GM21737 (cell line): ENCODE data around the gene GFRA1.
"Not testable (repeated sequence)": the region's sequence is repeated elsewhere in the genome, so short reads cannot be mapped to it uniquely, and the experiment has no call there.

Experiments
- ATAC-seq: cut with Tn5 transposase; IDR thresholded peaks from one replicate; pipeline ENCODE4 v1.9.1; 2021; ENCODE audit warnings: mild to moderate bottlenecking, moderate library complexity; ENCODE audit not compliant: unreplicated experiment

The GFRA1 gene

DNA sequence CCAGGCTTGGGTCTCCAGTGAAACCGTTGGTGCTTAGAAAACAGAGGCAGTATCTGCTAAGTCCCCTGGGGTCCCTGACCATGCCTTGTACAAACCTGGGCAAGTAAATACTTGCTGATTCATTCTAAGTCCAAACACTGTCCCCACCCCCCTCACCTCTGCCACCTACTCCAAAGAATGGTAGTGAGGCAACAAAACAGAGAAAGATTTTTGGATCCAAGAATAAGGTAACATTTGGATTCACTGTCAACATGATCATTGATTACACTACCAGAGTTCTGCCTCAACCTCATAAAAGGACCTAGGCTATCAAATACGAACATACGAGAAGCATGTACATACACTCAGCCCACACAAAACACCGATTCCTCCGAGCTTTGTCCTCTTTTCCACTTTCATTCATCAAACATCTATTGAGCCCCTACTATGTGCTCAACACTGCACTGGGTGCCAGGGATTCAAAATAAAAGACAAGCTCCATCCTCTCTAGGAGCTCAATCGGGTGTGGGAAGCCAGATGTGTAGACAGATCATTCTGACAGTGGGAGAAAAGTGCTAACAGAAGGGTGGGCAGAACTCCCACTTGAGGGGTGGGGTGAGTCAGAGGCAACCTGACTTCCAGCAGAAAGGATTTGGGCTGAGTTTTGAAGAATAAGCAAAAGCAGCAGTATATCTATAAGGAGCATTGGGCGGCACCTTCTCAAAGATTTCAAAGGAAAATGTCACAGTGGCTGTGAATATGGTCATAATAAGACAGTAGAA, 71.2 kb downstream of the GFRA1 start:
- ATAC-seq: no peak

DNA sequence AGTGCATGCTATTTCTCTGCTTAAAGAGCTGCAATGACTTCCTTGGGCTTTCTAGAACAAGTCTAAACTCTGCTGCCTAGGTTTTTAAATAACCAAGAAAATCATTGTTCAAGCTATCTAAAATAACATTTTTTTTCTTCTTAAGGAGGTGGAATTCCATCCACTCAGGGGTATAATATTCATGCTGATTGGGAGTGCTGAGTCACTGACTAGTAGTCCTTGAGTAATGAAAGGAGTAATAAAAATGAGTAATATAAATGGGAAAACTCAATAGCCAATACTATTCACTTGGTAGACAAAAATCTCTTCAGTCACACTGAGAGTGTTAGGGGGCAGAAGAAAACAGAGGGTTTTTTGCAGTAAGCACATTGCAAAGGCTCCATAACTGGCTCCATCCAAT, 72.0 kb downstream of the GFRA1 start:
- ATAC-seq: no peak

DNA sequence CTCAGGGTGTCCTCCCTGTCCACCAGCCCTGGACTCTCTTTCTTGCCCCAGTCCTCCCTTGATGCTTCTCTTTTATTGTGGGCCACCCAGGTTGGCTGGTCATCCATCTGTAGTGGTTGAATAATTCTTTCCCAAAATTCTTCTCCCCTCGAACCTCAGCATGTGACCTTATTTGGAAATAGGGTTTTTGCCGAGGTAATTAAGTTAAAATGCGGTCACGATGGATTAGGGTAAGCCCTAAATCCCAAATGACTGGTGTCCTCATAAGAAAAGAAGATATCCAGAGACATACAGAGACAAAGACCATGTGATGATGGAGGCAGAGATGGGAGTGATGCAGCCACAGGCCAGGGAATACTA, 74.3 kb downstream of the GFRA1 start:
- ATAC-seq: no peak

DNA sequence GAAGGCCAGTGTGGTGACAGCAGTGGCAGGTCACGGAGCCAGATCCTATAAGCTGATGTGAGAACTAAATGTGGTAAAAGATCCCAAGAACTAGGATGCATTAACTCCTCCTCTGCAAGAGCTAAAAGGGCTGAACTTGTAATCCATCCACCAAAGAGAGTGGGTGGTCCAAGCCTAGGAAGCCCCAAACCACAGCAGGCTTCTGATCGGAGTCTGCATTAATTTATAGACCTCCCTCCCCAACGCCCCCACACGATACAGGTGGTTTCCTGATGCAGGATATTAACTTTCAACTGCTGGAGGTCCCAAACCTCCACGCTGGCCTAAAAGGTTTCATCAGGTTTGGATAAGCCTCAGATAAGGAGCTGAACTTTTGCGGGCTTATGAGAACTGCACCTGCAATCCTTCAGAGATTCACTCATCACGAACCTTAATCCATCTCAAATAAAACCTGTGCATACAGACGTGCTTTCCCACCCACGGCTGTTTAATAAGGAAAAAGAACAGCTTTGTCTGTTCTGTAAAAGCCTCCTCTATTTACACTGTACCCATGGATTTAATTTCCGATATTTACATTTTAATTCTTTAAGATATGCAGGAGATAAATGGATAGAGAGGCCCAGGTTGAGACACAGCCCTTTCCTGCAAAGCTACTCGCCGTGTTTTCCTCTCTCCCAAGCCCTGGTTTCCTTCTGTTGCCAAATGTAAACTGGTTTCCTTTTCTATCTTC, 74.9 kb downstream of the GFRA1 start:
- no peak for ATAC-seq

DNA sequence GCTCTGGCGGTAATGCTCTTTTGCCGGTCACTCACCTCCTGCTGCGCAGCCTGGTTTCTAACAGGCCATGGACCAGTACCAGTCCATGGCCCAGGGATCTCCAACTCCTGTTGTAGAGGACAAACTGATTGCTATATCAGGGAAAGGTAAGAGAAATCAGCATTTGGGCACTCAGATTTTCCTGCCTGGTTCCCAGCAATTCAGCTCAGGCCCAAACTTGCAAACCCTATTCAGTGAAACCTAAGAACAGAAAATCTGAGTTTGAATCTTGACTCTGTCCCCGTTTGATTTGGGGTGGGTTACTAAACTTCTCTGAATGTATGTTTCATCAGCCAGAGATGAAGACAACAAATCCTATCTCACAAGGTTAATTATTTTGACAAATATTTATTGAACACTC, 77.4 kb downstream of the GFRA1 start:
- no peak for ATAC-seq

DNA sequence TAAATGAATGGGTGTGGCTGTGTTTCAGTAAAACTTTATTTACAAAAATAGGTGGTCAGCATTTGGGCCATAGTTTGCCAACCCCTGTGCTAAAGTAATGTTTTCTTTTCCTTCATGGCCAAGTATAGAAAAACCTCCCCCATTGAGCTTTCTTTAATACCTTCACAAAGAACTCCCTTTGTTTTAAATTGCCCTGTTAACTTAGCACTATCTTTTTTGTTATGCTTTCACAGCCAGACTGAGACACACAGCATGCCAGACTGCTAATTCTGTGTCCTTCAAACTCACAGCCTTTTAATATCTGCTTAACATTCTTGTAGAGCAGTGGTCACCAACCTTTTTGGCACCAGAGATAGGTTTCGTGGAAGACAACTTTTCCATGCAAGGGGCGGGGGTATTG, 78.0 kb downstream of the GFRA1 start:
- ATAC-seq: no peak

DNA sequence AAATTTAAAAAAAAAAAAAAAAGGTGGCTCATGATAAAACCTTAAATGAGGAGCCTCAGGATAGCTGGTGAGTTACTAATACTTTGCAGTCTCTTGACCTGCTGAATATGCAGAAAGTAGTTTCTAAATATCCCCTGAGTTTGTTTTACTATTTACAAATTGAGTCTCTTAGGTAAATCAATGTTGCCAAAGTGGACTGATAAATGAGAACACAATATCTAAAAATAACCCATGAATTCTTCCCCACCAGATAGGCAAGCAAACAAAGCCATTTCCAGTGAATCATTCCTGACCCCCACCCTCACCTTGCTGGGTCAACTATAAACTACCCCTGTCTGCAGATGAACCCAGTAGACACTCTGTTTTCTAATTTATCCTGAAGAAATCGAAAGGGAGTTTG, 78.9 kb downstream of the GFRA1 start:
- ATAC-seq: no peak

DNA sequence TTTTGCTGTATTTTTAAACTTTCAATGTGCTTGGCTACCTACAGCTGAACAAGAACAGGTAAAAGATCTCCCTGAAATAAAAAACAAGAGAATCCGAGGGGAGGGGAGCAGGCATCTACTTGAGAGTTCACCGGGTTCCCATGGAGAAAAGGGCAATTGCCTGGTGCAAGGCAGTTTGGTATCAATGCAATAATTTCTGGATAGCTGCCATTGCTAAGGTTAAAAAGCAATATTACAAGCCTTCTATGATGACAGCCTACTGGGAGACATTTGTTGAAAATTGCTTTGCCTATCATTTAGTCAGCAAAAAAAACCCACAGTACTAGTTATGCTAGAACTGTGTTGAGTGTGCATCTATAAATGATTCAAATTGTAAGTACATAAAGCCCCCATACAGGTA, 82.1 kb downstream of the GFRA1 start:
- no peak for ATAC-seq

DNA sequence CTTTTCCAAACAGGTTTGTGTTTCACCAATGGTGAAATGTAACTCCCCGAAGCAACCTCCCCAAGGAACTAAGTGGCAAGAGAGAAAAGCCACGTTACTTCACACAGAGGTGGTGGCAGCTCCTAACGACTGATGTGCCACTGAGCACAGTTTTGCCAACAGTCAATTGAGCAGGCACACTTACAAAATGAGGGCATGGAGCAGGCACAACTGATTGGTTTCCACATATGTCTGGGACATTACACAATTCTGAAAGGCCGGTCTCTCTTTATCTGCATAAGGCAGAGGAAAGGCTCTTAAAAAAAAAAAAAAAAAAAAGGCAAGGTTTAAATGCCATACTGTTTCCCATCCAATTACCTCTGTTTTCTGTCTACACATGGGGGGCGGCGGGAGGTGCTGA, 86.7 kb downstream of the GFRA1 start:
- no peak for ATAC-seq

DNA sequence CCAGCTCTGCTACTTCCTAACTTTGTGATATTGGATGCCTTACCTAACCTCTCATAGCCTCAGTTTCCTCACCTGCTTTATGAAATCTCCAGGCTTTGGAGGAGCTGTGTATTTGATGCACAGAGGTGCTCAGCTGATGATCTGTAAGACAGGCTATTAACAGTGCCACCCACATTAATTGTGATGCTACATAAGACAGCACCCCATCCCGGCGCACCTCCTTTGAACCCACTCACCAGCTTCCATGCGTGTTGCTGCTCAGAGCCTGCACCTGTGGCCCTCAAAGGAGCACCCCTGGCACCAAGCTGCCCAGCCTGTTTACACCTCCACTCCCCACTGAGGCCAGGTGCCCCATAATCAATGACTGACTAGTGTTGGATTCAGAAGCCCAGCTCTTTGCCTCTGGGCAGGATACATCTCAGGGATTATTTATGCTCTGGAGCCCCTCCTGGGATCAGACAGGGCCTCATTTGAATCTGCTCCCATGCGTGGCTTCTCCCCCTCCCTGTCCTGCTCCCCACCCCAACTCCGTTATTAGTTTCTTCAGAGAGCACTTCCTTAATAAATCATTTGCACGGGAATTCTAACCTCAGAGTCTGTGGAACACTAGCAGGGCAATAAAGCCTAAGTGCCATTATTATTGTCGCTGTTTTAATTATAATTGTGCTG, 87.7 kb downstream of the GFRA1 start:
- no peak for ATAC-seq

DNA sequence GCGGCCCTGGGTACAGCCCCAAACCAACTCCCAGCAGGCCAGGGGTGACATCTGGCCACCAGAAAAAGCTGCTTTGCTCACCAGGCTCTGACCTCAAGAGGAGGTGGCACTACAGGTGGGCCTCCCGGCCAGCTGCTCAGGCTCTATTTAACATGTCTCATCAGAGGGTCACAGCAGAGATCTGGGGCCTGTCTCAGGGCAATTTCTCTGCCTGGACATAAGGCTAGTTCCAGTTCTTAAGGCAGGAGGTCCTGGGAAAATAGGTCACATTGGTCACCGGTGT, 88.6 kb downstream of the GFRA1 start:
- no peak for ATAC-seq

DNA sequence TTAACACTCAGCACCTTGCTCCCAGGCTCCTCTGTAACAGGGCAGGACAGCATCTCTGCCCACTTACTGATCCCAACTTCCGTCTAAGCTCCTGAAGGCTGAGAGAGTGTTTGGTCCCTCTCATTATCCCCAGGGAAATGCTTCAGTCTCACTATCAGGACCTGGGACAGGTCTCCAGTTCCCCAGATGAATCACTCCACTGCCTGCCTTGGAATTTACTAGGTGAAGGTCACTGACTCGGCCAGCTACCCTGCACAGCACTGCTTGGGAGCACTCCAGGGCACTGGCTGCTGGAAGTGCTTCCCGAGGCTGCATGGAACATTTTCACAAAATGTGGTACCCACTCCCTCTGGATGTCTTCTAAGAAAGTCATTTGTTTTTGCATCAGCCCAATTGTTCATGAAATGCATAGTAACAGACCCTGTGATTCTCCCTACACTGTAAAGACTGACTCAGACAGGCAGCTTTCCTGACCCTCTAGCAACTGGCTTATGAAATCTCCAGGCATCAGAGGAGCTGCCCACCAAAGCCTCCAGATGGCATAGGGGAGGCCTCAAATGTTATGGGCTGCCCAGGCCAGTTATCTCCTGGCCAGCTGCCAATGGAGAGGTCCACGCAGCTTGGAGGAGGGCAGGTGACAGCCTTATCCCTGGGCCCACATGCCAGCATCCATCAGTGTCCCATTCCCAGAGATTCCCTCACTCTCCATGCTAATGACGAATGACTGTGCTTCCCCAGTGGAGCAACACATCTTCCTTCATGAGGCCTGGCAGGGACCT, 89.1 kb downstream of the GFRA1 start:
- ATAC-seq: no peak

DNA sequence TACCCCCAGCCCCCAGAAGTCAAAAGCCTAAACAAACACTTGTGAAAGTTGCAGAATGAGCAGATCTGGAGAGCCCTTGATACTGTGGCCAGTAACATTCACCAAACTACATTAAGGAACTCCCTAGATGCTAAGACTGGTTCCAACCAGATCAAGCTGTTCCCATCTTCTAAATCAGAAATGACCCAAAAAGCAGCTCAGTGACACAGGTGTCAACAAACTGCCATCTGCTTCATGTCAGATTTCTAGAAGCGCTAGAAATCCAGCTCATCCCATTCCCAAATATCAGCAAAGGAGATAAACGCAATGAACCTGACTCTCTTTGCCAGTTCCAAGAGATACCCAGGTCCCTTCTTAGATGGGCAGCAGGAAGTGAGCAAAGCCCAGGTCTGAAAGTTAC, 90.6 kb downstream of the GFRA1 start:
- no peak for ATAC-seq

DNA sequence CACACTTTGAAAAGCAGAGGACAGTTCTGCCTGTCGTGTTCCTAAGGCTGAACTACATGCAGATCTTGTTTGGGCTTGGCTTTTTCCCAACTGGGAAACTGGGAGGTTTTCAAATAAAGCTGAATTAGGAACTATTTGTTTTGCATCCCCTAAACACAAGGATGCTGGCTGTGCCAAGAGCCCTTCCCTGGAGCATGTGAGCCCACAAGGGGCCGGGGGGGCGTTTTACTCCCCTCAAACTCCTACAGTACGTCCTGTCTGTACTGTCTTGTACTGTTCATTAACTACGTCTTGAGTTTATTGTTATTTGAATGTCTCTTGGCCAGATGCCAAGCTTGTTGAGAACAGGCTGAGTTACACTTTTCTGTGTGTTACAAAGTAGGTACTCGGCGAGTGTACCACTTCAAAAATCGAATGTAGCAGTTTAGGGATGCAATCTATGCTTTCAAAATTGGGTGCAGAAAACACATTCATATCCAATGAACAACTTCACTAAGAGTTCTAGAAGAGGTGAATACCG, 94.9 kb downstream of the GFRA1 start:
- no peak for ATAC-seq

DNA sequence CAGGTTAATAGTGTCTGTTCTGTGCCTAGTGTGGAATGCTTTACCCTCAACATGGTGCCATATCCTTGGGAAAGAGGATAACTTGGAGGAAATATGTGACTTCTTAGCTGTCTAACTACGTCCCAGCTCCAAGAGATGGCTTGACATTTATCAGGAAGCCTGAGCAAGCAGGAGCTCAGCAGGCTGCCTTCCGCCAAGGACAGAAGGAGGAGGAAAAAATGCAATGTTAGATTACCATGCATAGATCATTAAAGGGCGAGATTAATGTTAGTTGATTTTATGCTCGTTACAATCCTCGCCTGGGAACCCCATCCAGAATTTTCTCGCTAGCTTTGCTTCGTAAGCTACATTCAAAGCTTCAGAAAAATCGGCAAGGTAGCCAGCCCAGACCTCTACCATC, 97.8 kb downstream of the GFRA1 start:
- ATAC-seq: no peak

DNA sequence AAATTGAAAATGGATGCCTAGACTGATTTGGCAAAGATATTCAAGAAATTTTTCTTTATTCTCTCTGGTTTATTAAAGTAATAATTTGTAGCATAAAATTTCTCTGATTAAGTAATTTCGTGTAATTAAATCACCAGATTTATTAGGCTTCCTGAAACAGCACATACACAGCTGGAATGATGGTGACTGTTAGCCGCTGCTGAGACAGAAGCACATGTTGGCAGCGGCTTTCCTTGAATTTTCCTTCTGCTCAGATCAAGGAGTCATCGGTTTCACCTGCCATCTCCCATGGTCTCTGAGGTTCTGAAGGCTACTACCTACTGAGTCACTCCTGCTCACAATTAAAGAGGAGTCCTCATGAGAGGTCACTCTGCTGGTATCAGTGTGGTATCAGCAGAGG, 101.5 kb downstream of the GFRA1 start:
- ATAC-seq: no peak

DNA sequence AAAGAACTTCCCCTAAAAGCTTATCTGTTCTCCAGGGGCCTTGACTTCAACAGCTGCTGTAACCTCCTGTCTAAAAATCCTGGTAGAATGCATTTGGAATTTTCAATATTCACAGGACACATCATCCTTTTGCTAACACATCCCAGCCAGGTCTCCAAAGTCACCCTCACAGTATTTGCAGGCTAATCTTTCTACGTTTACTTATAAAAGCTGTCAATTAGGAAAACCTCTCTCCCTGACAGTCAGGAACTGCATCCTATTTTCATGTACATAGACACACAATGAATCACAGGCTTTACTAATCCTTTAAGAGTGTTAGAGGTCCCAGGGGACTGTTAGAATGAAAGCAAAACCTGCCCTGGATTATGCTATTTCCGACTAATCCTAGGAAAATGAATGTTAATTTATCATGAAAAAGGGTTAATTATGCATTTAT, 102.2 kb downstream of the GFRA1 start:
- ATAC-seq: no peak

DNA sequence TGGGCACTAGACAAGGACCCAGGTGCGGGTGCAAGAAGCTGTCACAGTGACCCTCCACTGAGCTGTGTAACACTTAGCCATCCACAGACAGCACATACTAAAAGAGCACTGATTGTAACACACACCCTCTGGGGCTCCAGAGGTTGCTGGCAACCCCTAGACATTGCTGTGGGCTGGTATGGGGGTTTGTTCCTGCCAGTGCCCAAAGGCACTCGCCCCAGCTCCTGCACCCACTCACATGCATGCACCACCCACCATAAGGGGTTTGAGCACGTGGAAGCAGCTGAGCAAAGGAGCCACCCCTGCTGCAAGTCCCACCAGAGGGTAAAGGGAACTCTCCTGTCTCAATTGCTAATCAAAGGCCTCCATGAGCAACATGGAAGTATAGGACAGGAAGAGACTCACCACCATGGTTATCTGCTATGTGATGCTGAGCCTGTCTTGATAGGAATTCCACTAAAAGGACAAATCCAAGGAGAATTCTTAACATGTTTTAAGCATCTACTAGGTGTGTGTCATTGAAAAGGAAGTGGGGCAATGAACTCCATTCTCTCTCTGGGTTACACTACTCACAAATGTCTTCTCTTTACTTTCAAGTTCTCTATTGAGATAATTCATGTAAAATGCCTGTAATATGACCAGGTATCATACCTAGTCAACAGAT, 103.1 kb downstream of the GFRA1 start:
- no peak for ATAC-seq

DNA sequence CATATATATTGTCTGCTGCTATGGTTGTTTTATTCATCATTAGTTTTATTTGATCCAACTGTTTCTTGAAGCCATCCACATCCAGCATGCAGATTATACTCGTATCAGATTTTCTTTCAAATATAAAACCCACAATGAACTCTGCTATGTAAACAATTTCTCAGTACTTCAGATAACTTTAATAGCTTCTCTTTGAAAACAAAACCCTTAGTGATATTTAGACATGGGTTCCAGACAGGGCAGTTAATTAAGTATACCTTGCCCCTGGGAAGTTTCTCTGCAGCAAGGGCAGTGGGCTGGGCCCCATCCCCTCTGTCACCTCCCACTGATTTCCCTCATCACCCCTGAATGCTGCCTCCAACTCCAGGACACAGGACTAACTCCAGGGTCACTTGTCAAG, 104.3 kb downstream of the GFRA1 start:
- ATAC-seq: no peak

DNA sequence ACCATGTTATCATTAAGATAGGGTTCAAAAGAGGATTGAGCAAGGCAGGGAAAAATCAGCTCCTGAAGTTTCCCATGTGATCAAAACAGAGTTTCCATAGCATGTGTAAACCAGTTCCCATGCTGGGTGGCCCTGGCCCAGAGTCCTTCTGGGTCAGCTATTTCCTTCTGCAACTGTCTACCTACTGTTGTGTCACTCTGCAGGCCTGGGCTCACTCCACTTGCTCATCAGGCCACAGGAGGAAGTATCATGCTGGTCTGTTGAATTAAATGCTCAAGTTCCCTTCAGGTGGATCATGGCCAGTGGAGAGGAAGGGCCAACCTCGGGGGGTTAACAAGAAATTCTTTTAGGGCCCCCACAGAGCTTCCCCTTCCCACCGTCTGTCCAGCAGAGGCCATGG, 104.7 kb downstream of the GFRA1 start:
- ATAC-seq: no peak

DNA sequence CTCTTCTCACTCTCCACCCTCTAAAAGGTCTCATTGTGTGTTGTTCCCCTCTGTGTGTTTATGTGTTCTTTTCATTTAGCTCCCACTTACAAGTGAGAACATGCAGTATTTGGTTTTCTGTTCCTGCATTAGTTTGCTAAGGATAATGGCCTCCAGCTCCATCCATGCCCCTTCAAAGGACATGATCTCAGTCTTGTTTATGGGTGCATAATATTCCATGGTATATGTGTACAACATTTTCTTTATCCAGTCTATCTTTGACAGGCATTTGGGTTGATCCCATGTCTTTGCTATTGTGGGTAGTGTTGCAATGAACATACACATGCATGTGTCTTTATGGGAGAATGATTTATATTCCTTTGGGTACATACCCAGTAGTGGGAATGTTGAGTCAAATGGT, 107.1 kb downstream of the GFRA1 start:
- not testable (repeated sequence) for ATAC-seq
